Head of caudate nucleus (tissue), 42 donors: ENCODE data around the gene WDR33.

Source experiments
- DNase-seq, 42 donors: peaks; one replicate each; pipeline versions ENCODE4 v3.0.0 to v3.0.0-alpha.2; 2020 to 2021; ENCODE audit warnings: mixed read lengths in 7 of 42
- intact Hi-C: fragments of 100-400 bp; cut with DNase I; formaldehyde crosslinking; loops from one replicate; pipeline ENCODE4 v1.15.0; 2022

Gene WDR33

GRCh38 chr2:127681976-127682857, 128.8 kb downstream of the WDR33 start:
- intact Hi-C loops = no loop called here
- DNase-seq = peak in 1 of 42 donors; percentile 34

- intact Hi-C loops = no loop called here
- peak in 9 of 42 donors; percentile 12 to 52 (median 27) for DNase-seq
Measured at GRCh38 chr2:127681288-127681804, 129.6 kb downstream of the WDR33 start.

GRCh38 chr2:127680706-127681287, 130.2 kb downstream of the WDR33 start:
- intact Hi-C loops = no loop called here
- peak in 1 of 42 donors; percentile 13 for DNase-seq

- peak in 1 of 42 donors; percentile 28 for DNase-seq
- intact Hi-C loops = no loop called here
Measured at GRCh38 chr2:127679680-127680361, 131.2 kb downstream of the WDR33 start.

- DNase-seq = no peak
- intact Hi-C loops = no loop called here
Measured at GRCh38 chr2:127678991-127679390, 132.0 kb downstream of the WDR33 start.

GRCh38 chr2:127678531-127678930, 132.4 kb downstream of the WDR33 start:
- intact Hi-C loops = no loop called here
- no peak for DNase-seq

GRCh38 chr2:127676906-127677305, 134.1 kb downstream of the WDR33 start:
- intact Hi-C loops = no loop called here
- DNase-seq = peak in 1 of 42 donors; percentile 17

GRCh38 chr2:127675331-127676261, 135.4 kb downstream of the WDR33 start, which contains the start of gene LIMS2:
LIMS2 (minus strand) TSS chr2:127675530; CDS start chr2:127675024, 506 bp downstream.
- peak in 12 of 42 donors; percentile 17 to 63 (median 44) for DNase-seq
- intact Hi-C loops = no loop called here

- peak in 1 of 42 donors; percentile 4 for DNase-seq
- intact Hi-C loops = no loop called here
Measured at GRCh38 chr2:127674241-127675209, 136.4 kb downstream of the WDR33 start.

- DNase-seq = no peak
- intact Hi-C loops = no loop called here
Measured at GRCh38 chr2:127673291-127674069, 137.5 kb downstream of the WDR33 start.

GRCh38 chr2:127672341-127673224, 138.4 kb downstream of the WDR33 start:
- peak in 2 of 42 donors; percentile 7 to 13 for DNase-seq
- intact Hi-C loops = no loop called here

- DNase-seq = peak in 1 of 42 donors; percentile 31
- intact Hi-C loops = no loop called here
Measured at GRCh38 chr2:127671557-127672302, 139.2 kb downstream of the WDR33 start.

- DNase-seq = no peak
- intact Hi-C loops = no loop called here
Measured at GRCh38 chr2:127670957-127671290, 140.0 kb downstream of the WDR33 start.

- peak in 1 of 42 donors; percentile 31 for DNase-seq
- intact Hi-C loops = no loop called here
Measured at GRCh38 chr2:127670055-127670956, 140.7 kb downstream of the WDR33 start.
